ENCODE measurements around the gene CAP1.

DNA sequence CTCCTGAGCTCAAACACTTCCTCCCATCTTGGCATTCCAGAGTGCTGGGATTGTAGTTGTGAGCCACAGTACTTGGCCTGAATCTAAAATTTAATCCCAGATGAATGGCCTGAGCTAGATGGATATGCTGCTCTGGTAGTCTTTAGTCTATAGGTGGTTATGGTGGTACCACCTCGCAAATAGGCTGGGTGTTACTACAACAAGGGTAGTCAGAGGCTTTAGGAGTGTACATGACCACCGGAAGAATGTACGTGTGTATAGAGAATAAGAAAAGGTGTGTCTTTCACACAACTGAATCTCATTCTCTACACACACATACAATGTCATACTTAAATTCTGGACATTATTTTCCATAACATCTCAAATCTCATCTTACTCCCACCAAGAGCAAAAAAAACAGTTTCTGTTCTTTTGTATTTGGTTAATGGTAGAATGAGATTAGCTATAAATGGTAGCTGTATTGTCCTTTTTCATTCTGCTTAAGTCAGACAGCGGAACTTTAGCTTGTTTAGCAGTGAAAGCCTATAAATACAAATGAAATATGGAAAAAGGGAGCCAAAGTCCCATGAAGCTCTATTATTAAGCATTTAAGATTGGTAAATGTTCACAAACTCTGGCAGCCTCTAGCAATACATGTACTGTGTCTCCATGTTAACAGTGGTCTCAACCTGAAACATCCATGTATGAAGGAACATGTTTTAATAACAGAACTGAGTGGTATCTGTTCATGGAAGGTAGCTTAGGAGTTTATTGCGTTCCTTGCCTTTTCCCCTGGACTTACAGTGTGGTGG is 16.2 kb downstream of the CAP1 start:
- TF ChIP-seq CHD1 (IDR thresholded peaks at IDR 0.05; ENCODE audit: low read depth, low read length) (no peak), BHLHE40 (IDR thresholded peaks at IDR 0.05; ENCODE audit: low read depth, low read length) (no peak), FOS (IDR thresholded peaks at IDR 0.05; ENCODE audit: low read depth, low read length) (no peak), ELK1 (IDR thresholded peaks at IDR 0.05; ENCODE audit: borderline replicate concordance, low read depth, low read length) (no peak), POLR2A (IDR thresholded peaks at IDR 0.05; ENCODE audit: low read depth, low read length) (no peak)
- TF ChIP-seq, protein P1, sequence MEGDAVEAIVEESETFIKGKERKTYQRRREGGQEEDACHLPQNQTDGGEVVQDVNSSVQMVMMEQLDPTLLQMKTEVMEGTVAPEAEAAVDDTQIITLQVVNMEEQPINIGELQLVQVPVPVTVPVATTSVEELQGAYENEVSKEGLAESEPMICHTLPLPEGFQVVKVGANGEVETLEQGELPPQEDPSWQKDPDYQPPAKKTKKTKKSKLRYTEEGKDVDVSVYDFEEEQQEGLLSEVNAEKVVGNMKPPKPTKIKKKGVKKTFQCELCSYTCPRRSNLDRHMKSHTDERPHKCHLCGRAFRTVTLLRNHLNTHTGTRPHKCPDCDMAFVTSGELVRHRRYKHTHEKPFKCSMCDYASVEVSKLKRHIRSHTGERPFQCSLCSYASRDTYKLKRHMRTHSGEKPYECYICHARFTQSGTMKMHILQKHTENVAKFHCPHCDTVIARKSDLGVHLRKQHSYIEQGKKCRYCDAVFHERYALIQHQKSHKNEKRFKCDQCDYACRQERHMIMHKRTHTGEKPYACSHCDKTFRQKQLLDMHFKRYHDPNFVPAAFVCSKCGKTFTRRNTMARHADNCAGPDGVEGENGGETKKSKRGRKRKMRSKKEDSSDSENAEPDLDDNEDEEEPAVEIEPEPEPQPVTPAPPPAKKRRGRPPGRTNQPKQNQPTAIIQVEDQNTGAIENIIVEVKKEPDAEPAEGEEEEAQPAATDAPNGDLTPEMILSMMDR (conservative IDR thresholded peaks at IDR 0.05; ENCODE audit: low read depth, low read length), result no peak
